Limb (tissue), 2 donors: ENCODE results near the gene ZCWPW1.
"Not testable (repeated sequence)": the region's sequence is repeated elsewhere in the genome, so short reads cannot be mapped to it uniquely, and the experiment has no call there.

Experiments used
- DNase-seq, 2 donors: peaks; one replicate each; pipeline ENCODE4 v3.0.0-alpha.2; 2016; ENCODE audit errors: extremely low spot score in 2 of 2

The ZCWPW1 gene

DNA sequence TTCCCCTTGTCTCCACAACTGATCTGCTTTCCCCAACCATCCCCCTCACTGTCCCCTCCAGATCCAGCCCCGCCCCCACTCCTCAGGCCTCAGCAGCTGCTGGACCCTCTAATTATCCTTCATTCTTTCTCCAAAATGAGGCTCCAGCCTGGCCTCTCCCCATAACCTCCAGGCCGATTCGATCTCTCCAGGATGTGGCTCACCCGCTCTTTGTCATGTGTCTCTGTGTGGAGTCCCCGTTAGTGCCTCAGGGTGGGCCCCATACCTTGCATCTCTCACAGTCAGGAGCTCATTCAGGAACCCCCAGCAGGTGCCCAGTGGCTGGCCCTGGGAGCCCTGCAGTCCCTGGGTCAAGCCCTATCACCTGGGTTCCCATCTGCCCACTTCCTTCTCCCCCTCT is 53.9 kb downstream of the ZCWPW1 start:
- DNase-seq = no peak

DNA sequence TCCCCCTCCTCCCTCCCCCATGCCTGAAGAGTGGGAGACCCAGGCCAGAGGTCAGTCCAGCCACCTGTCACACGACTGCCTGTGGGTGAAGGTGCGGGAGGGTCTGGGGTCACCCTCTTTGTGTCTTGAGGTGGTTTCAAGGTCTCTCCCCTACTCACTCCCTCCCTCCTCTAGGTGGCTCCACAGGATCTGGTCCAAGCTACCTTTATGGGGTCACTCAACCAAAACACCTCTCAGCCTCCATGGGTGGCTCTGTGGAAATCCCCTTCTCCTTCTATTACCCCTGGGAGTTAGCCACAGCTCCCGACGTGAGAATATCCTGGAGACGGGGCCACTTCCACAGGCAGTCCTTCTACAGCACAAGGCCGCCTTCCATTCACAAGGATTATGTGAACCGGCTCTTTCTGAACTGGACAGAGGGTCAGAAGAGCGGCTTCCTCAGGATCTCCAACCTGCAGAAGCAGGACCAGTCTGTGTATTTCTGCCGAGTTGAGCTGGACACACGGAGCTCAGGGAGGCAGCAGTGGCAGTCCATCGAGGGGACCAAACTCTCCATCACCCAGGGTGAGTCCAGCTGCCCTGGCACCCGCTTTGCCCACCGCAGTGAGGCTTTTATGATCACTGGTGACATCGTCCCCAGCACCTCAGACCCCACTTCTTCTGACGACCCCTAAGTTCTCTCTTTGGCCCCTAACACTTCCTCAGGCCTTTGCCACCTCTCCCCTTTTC is 54.5 kb downstream of the ZCWPW1 start:
- DNase-seq = not testable (repeated sequence)

DNA sequence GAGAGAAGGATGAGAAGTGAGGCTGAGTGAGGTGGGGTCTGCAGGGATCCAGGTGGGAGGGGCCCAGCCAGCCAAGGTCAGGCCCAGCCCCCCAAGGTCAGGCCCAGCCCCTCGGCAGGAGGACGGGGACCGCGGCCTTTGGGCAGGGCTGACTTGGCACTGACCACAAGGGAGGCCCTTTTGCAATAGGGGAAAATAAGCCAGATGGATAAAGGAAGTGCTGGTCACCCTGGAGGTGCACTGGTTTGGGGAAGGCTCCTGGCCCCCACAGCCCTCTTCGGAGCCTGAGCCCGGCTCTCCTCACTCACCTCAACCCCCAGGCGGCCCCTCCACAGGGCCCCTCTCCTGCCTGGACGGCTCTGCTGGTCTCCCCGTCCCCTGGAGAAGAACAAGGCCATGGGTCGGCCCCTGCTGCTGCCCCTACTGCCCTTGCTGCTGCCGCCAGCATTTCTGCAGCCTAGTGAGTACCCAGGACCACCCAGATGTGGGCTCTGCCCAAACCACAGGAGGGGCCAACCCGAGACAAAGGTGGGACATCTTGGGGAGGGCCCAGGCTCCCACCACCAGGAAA is 55.2 kb downstream of the ZCWPW1 start, which contains the start of gene PILRA:
Gene PILRA, plus strand, starts transcription at position 227 of the 571 bp plus-strand sequence. Its CDS starts 170 bp downstream, at position 397.
- no peak for DNase-seq

DNA sequence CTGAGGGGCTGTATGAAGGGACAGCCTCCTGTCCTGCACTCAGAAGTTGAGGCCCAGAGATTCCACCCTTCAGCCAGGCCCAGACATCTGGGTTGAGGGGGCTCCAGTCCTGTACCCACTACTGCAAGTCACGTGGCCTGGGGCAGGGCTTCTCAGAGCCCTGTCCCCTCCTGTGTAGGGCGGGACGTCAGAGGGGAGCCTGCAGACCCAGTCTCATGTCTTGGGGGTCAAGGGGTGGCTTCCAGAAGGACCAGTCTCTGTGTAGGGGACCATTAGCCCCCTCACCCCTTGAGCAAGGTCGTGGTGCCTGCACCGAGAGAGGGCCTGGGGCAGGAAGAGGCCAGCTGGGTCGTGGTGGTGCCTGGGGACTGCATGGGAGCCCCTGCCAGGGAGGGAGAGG is 55.8 kb downstream of the ZCWPW1 start:
- no peak for DNase-seq

DNA sequence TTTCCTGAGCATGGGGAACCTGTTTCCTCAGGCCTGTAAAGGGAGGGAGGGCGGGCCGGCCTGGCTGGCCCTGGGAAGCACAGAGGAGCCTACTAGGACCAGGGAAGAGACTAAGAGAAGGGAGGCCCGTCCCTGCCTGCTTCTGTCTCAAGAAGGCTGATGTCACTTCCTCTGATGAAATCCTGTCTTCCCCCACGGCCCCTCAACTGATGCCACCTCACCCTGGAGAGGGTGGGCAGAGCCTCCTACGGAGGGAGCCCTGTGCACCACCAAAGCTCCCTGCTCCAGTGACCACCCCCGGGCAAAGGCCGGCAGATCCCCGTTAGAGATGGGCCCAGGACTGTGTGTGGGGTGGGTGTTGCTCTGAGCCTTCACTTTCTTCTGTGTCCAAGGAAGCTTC is 56.2 kb downstream of the ZCWPW1 start:
- no peak for DNase-seq

DNA sequence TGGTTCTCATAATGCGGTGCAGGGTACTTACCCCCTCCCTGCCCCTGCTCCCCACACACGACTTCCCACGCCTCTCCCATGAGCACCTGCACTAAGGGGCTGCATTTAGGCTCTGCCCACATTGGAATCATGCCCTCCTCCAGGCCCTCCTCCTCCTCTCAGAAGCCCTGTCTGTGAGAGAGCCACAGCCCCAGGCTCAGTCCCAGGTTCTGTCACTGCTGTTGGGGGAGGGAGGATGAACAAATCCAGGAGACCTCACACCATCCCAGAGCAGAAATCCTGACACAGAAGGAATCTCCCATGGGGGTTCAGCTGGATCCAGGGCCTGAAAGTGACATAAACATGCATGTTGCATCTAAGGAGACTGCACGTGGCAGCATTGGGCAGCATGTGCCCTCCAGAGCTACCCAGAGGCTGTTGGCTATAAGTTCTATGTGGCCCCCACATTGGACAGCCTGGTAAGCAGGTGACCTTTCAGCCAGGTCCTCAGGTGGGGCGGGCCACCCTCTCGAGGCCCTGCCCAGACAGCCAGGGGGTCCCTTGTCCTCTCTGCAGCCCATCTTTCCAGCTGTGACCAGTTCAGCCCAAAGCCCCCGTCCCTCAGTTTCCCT is 56.8 kb downstream of the ZCWPW1 start:
- DNase-seq = no peak

DNA sequence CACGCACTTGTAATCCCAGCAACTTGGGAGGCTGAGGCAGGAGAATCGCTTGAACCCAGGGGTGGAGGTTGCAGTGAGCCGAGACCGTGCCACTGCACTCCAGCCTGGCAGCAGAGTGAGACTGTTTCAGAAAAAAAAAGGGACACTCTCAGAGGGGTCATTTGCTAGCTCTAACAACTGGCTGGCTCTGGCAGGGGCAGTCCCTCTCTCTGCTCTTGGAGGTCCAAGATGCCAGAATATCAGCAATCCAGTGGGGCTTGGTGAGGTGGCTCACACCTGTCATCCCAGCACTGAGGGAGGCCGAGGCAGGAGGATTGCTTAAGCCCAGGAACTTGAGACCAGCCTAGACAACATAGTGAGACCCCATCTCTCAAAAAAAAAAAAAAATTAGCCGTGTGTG is 57.8 kb downstream of the ZCWPW1 start:
- DNase-seq = no peak

DNA sequence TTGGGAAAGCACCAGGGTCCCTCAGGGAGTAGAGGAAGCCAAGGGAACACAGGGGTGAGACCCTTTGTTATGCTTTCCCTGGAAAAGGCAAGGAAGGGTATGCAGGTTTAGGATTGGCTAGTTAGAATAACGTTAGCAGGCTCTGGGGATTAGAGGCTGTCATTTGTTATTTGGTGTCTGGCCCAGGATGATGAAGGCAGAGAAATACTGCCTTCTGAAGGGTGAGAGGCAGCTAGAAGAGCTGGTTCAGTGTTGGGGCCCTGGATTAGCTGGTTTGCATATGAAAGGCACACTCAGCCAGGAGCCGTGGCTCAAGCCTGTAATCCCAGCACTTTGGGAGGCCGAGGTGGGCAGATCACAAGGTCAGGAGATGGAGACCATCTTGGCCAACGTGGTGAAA is 58.2 kb downstream of the ZCWPW1 start:
- DNase-seq = no peak

DNA sequence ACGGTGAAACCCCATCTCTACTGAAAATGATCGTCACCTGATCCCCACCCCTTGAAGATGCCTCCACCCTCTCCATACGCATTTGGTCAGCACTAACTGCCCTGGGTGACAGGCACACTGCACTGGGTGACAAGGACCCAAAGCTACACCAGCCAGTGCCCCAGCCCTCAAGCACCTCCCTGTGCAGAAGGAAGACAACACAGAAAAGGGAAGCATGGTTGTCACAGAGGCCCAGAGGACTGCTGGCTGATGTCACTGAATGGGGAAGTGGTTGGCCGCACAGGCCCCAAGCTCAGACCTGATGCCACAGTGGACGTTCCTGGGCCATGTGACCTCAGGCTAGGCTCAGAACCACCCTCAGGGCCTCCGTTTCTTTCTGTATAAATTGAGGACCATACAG is 59.4 kb downstream of the ZCWPW1 start:
- DNase-seq = no peak

DNA sequence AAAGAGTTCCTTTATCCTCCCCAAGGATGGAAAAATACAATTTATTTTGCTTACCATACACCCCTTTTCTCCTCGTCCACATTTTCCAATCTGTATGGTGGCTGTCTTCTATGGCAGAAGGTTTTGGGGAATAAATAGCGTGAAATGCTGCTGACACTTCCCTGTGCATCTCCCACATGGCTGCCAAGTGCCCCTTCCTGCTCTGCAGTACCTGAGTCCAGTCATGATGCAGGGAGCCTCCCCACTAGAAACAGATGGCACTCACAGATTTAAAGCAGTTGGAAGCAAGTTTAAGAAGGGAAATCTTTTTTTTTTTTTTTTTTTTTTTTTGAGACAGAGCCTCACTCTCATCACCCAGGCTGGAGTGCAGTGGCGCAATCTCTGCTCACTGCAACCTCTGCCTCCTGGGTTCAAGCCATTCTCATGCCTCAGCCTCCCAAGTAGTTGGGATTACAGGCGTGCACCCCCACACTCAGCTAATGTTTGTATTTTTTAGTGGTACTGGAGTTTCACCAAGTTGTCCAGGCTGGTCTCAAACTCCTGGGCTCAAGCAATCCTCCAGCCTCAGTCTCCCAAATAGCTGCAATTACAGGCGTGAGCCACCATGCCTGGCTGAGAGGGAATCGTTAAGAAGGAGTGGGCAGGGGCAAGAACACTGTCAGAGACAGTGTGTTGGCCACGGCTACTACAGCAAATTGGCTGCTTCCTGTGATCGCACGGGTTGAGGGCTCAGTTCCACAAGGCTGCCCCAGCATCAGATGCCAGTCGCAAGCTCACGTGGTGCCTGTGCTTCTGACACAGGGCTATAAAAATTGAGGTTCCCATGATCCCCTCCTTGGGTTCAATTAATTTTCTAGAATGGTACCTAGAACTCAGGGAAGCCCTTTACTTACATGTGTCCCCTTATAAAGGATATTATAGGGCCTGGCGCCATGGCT is 60.6 kb downstream of the ZCWPW1 start:
- no peak for DNase-seq

DNA sequence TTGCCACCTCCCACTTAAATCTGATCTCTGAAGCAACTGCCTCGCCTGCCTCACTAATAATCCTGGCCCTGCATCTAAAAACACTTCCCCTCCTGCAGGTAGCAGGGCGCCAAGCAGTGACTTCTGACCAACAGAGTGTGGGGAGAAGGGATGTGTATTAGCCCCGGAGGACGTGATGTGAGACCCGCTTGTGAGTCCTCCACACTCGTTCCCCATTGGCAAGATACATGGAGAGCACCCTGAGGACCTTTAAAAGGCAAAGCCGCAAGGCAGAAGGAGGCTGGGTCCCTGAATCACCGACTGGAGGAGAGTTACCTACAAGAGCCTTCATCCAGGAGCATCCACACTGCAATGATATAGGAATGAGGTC is 61.3 kb downstream of the ZCWPW1 start:
- DNase-seq = no peak

DNA sequence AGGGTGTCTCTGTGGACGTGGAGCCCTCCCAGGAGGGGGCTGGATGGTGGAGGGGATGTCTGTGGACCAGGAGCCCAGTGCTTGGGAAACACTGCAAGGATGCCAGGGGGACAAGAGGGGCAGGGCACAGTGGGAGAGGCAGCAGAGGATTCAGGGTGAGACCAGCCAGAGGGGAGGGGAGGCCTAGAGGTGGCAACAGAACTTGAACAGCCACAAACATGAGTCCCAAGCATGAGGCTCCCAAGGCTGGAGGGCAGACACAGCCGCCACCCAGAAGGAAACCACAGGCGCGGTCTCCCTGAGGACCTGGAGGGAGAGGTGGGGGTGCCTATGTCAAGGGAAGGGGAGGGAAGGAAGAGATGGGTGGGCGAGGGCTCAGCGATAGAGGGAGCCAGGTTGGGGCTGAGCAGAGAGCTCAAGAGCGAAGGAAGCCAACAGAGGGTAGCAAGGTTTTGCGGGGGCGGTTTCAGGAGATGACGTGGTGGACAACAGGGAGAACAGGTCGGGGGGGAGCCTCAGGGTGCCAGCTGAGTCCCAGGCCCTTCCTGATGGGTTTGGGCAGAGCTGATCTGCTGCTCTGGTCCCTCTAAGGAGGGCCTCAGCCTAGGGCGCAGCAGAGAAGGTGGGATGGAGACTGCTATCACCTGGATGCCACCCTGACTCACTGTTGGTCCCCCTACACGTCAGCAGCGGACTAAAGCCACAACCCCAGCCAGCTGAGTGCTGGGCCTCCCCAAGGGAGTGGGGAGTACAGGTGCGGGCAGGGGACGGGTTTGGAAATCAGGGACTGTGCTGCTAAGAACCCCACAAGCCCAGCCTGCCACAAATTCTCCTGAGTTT is 61.9 kb downstream of the ZCWPW1 start:
- no peak for DNase-seq

DNA sequence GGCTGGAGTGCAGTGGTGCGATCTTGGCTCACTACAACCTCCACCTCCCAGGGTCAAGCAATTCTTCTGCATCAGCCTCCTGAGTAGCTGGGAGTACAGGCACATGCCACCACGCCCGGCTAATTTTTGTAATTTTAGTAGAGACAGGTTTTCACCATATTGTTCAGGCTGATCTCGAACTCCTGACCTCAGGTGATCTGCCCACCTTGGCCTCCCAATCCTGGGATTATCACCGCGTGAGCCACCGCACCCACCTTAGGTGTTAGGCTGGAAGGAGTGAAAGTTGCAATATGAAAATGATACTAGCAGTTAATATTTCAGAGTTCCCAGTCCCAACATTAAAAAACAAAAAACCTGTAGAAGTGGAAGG is 62.5 kb downstream of the ZCWPW1 start:
- not testable (repeated sequence) for DNase-seq

DNA sequence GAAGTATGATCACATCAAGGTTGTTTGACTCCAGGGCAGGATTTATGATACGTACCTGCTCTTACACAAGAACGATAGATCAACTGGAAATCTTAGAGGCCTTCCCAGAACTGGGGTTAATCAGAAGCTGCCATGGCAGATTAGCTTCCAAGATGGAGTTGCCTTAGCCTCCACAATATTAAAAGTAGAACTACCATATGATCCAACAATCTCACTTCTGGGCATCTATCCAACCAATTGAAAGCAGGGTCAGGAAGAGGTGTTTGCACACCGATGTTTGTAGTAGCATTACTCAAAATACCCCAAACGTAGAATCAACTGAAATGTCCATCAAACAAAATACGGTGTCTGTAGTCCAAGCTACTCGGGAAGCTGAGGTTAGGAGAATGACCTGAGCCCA is 64.0 kb downstream of the ZCWPW1 start:
- DNase-seq = no peak

DNA sequence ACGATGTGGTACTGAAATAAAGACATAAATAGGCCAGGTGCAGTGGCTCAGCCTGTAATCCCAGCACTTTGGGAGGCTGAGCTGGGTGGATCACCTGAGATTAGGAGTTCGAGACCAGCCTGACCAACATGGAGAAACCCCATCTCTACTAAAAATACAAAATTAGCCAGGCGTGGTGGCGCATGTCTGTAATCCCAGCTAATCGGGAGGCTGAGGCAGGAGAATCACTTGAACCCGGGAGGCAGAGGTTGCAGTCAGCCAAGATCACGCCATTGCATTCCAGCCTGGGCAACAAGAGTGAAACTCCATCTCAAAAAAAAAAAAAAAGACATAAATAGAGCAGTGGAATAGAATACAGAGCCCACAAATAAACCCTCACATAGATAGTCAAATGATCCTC is 64.7 kb downstream of the ZCWPW1 start:
- DNase-seq = not testable (repeated sequence)

DNA sequence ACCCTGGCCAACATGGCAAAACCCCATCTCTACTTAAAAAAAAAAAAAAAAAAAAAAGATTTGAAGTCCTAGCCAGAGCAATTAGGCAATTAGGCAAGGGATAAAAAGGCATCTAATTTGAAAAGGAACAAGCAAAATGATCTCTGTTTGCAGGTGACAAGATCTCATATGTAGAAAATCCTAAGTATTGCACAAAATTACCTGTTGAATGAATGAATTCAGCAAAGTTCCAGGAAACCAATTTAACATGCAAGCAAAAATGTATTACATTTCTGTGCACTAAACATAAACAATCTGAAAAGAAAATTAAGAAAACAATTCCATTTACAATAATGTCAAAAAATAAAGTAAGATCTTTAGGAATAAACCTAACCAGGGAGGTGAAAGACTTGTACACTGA is 65.4 kb downstream of the ZCWPW1 start:
- no peak for DNase-seq

DNA sequence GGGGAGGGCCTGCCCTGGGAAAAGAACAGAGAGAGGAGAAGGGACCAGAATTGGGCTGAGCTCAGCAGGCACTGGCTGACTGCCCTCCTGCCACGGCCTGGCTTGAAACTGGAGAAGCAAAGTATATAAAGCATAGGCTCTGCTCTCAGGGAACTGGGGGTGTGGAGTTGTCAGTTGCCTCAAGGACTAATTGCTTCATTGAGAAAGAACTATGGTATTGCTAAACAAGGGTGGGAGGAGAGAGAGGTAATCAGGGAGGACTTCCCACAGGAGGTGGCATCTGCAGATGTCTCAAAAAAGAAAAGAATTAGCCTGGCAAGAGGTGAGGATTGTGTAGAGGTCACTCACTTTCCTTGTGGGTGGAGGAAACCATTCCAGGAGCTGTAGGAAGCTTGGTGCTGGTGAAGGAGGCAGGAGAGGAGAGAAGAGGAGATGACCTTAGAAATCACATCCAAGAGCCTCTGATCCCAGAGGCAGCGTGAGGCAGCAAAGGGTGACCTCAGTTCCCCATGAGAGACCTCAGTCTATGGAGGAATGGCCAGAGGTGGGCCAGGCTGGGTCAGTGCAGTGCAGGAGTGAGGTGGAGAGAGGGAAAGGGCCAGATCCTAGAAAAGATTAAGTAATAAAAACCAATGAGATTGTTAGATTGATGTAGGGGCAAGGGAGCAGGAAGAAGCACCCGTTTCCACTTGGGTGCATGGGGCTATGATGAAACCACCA is 68.2 kb downstream of the ZCWPW1 start:
- no peak for DNase-seq

DNA sequence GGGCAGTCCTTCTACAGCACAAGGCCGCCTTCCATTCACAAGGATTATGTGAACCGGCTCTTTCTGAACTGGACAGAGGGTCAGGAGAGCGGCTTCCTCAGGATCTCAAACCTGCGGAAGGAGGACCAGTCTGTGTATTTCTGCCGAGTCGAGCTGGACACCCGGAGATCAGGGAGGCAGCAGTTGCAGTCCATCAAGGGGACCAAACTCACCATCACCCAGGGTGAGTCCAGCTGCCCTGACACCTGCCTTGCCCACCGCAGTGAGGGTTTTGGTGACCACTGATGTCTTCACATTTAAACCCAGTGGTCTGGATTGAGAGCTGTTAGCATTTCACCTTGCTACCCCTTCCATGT is 69.7 kb downstream of the ZCWPW1 start:
- DNase-seq = no peak

DNA sequence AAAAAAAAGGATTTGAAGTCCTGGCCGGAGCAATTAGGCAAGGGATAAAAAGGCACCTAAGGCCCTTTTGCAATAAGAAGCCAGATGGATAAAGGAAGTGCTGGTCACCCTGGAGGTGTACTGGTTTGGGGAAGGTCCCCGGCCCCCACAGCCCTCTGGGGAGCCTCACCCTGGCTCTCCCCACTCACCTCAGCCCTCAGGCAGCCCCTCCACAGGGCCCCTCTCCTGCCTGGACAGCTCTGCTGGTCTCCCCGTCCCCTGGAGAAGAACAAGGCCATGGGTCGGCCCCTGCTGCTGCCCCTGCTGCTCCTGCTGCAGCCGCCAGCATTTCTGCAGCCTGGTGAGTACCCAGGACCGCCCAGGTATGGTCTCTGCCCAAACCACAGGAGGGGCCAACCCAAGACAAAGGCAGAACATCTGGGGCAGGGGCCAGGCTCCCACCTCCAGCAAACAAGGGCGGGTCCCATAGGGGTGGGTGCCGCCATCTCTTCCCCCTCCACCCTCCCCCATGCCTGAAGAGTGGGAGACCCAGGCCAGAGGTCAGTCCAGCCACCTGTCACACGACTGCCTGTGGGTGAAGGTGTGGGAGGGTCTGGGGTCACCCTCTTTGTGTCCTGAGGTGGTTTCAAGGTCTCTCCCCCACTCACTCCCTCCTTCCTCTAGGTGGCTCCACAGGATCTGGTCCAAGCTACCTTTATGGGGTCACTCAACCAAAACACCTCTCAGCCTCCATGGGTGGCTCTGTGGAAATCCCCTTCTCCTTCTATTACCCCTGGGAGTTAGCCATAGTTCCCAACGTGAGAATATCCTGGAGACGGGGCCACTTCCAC is 70.3 kb downstream of the ZCWPW1 start, which contains the start of gene PILRB:
Gene PILRB, plus strand, starts transcription at position 91 of the 830 bp plus-strand sequence. Its CDS starts 186 bp downstream, at position 277.
- no peak for DNase-seq
